ENCODE measurements around the gene FIBP.
A peak's percentile ranks its signal among the peaks of the same experiment; 100 is the strongest.

The FIBP gene

DNA sequence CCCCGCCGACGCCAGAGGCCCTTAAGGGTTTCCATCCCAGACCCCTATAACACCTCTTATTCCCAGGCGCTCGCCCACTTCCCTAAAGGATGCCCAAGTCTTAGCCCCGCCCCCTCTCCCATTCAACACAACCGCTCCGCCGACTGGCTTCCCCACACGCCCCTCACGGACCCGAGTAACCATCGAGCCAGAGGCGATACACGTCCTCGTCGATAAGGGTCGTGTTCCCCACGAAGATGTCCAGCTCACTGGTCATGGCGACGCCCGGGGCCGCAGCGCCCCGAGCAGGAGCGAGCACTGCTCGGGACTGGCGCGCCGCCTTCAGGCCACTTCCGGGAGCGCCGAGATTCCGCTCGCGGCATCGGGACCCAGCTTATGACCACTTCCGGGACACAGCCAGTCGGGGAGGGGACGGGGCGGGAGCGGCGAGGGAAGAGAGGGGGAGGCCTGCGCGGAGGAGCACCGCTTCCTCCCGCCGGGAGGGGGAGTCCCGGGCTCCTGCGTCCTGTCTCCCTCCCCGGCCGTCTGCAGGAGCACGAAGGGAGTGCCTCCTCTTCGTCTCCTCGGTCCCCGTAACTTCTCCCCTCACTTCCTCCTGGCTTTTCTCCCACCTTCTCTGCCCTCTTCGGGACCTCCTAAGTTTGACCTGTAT is at the start of gene FIBP:
FIBP (minus strand) TSS at position 309 of the 652 bp plus-strand sequence; CDS start at position 256, 53 bp downstream.
- DNase-seq (ENCODE audit: low read depth in 3 of 3): peak; percentile 86 to 94 (median 90)

DNA sequence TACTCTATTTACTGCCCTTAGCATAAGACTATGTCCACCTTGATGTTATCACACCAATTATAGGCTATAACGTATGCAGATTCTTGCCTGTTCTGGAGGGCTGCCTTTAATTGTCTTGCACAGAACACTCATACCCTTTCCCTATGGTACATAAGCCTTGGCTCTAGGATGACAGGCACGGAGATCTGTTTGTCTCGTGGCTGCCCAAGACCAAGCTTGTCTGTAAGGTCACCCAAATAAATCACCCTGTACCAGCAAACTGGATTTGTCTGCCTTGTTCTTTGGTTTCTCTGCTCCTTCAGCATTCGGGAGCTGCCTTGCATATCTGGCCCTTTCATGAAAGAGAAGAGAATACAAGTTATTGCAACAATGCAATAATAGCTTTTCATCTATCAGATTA is 49.5 kb upstream of the FIBP start:
- DNase-seq (ENCODE audit: low read depth in 3 of 3): no peak

DNA sequence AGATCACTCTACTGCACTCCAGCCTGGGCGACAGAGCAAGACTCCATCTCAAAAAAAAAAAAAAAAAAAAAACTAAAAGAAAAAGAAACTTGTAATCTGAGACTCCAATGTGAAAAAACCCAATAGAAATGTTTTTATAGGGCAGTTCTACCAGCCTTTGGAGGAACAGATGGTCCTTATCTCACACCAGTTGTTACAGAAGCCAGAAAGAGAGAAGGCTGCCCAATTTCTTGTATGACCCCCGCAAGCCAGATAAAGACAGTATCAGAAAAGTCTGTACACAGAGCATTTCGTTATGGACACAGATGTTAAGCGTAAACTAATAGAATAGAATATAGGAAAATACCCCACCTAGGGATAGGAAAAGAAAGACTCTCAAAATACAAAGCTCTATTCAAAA is 45.7 kb upstream of the FIBP start:
- no peak for DNase-seq (ENCODE audit: low read depth in 3 of 3)

DNA sequence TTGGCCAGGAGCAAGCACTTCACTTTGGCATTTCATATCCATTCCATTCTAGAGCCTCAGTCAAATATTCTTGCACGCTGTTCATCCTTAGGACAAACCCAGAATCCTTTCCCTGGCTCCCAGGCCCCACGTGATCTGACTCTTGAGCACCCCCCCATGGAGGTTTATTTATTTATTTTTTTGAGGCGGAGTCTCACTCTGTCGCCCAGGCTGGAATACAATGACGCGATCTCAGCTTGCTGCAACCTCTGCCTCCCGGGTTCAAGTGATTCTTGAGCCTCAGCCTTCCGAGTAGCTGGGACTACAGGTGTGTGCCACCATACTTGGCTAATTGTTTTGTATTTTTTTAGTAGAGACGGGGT is 44.3 kb upstream of the FIBP start:
- no peak for DNase-seq (ENCODE audit: low read depth in 3 of 3)

DNA sequence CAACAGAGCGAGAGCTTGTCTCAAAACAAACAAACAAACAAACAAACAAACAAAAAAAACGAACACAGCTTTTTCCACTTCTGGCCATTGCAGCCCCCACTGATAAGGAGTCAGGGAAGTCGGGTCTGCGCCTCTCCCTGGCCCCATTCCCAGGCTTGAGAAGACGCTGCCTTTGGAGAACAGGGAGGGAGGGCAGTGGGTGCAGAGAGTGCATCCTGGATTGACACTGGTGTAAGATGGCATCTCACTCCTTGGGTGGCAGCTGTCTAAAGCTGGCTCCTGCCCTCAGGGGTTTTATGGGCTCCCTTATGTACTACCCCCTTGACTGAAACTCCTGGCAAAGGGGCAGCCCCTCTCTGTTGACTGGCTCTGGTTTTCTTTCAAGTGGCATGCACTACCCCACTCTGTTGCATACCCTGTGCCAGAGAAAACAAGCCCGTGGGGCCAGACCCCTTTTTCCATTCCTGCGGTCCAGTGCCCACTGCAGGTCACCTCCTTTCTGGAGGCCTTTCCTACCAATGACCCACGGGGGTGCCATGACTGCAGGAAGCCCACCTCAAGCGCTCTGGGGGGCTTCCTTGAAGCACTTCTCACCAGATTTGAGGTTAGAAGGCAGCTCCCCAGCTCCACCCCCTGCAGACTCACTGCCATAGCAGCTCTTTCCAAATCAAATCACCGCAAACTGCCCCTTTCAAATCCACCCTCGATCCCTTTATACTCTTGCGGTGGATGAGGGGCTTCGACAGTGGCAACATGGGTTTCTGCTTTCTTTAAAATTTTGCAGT is 43.7 kb upstream of the FIBP start:
- DNase-seq (ENCODE audit: low read depth in 3 of 3): no peak

DNA sequence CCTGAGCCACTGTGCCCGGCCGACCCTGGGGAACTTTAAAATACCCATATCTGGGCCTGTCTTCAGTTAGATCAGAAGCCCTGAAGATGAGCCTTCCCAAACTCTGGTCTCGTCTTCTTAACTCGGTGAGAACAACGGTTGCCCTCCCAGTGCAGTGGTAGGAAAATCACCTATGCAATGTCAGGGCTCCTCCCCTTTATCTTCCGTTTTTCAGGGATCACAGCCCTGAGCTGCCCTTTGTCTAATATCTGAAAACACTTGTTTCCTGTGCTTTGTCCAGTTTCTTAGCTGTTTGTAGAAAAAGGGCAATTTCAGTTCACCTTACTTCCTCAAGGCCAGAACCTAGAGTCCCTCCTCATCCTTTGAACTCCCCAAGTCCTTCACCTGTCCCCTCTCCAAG is 40.4 kb upstream of the FIBP start:
- DNase-seq (ENCODE audit: low read depth in 3 of 3): no peak

DNA sequence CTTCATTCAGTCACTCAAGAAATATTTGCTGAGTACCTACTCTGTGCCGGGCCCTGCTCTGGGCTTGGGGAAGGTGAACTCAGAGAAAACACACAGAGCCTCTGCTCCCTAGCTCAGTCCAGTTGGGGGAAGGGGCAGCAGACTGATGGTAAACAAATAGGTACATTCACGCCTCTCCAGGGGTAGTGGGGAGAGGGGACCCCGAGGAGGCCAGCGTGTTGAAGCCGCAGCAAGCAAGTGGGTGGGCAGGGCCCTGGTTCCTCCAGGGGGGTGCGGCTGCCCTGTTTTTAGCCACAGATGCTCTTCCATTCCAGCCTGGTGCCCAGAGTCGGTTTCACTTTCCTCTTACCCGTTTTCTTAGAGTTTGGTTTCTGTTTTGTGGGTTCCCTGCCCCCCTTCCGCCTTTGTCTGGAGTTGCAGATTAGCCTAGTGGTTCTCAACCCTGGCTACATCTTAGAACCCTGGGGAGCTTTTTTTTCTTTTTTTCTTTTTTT is 39.7 kb upstream of the FIBP start:
- peak; percentile 34 to 64 (median 54) for DNase-seq (ENCODE audit: low read depth in 3 of 3)

DNA sequence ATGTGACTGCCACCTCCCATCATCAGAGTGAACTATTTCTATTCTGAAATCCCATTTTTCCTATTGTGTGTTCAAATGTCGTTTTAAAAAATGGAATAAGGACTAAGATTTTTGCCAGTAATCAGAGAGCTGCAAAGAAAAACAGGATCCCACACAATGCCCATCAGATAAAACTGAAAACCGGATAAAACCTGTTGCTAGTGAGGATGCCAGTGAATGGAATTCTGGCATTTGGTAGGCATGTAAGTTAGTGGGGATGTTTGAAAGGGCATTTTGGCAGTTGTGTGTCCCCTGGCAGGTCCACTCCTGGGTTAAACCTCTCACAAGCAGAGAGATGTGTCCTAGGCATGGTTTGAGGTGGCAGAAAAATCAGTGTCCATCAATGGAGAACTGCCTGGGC is 37.1 kb upstream of the FIBP start:
- no peak for DNase-seq (ENCODE audit: low read depth in 3 of 3)

DNA sequence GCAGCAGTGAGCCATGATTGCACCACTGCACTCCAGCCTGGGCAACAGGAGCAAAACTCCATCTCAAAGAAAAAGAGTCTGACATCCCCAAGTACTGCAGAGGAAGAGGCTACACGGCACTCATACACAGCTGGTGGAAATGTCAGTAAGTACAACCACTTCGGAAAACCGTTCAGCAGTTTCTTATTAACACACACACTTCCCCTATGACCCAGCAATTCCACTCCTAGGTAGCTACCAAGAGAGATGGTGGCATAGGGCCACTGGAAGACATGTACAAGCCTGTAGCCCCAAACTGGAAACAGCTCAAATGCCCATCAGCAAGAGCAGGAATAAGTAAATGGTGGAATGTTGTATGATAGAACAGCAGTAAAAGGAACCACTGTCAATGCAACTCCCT is 34.3 kb upstream of the FIBP start:
- DNase-seq (ENCODE audit: low read depth in 3 of 3): no peak

DNA sequence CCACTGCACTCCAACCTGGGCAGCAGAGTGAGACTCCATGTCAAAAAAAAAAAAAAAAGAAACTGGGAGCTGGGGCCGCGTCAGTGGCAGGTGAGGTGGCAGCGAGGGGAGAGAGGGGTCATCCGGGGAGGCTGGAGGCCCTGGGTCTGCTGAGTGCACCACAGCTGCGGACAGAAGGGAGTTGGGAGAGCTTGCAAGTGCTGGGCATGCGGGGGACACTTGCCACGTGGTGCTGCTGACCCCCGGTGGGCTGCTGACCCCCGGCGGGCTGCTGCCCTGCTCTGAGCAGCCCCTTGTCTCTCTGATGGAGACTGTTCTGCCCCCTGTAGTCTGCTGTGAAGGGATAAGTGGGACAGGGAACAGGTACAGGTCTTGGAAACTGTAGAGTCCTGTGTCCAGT is 33.6 kb upstream of the FIBP start:
- DNase-seq (ENCODE audit: low read depth in 3 of 3): no peak

DNA sequence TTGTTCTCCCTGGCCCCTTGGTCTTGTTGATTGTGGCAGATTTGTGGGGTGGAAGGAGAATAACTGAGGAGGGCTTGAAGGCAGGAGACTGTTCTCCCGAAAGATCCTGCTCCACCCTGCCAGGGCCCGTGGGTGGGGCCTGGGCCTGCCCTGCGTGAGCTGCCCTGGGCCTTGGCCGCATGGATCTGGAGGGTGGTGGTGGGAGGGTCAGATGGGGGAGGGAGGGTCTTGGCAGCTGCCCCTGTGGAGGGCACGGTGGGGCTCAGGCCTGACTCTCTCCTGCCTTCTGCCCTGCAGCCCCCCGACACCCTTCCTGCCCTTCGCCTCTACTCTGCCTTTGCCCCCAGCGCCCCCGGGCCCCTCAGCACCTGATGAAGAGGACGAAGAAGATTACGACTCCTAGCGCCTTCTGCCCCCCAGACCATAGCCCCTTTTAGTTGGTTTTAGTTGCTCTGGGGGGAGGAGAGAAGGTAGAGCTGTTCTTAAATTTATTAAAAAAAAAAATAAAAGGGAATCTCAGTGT is 32.8 kb upstream of the FIBP start:
- no peak for DNase-seq (ENCODE audit: low read depth in 3 of 3)

DNA sequence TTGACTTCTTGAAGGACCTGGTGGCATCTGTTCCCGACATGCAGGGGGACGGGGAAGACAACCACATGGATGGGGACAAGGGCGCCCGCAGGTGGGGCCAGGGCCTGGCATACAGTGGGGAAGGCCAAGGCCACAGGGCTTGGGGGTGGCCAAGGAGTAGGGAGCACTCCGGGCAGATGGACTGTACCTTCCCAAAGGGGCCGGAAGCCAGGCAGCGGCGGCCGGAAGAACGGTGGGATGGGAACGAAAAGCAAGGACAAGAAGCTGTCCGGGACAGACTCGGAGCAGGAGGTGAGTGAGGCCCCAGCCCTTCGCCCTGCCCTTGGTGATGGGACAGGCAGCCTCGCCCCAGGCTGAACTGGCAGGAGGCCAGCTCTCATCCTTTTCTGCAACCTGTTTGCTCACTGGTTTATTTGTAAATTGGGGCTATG is 32.1 kb upstream of the FIBP start:
- no peak for DNase-seq (ENCODE audit: low read depth in 3 of 3)

DNA sequence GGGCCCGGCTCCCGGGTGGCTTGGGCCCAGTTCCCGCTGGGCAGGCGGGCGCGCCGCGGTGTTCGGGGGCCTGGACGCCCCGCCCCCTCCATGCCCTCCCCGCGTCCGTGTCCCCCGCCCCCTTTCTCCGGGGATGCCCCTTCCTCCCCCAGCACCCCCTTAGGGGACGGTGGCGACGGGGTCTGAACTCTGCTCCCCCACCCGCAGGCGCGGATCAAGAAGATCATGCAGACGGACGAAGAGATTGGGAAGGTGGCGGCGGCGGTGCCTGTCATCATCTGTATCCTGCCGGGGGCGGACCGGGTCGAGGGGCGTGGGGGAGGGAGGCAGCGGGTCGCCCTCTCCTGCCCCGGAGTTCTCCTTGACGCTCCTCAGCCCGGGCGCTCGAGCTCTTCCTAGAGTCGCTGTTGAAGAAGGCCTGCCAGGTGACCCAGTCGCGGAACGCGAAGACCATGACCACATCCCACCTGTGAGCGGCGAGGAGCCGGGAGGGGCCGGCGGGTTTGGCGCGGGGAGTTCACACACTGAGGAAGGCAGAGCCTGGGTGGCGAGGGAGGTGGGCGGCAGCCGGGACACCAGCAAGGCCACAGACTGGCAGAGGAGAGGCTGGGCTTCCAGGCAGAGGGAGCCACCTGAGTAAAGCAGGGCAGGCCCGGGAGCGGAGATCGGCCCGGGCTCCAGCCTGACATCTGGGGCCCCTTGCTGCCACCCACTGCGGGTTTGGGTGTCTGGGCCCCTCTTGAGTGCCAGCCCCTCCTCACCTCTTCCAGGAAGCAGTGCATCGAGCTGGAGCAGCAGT is 31.5 kb upstream of the FIBP start:
- DNase-seq (ENCODE audit: low read depth in 3 of 3): peak in 2 of 3 experiments; percentile 41 to 56

DNA sequence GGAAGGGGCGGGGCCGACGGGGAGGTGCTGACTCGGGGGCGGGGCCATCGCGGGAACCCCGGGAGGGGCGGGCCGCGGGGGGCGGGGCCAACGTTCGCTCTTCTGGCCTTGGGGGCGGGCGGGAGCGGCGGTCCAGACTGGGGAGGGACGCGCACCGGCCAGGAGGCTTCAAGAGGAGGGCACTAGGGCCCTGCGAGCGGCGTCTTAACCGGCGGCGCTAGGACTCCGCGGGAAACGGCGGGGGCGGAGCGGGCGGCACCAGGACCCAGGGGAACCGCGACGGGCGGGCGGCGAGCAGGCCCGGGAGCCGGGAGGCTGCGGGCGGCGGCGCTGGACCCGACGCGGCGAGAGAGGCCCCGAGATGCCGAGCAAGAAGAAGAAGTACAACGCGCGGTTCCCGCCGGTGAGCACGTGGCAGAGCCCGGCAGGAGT is 30.9 kb upstream of the FIBP start, which contains the start of gene DRAP1:
DRAP1 (plus strand) TSS at position 286 of the 432 bp plus-strand sequence; CDS start at position 362, 76 bp downstream.
- DNase-seq (ENCODE audit: low read depth in 3 of 3): peak; percentile 99

DNA sequence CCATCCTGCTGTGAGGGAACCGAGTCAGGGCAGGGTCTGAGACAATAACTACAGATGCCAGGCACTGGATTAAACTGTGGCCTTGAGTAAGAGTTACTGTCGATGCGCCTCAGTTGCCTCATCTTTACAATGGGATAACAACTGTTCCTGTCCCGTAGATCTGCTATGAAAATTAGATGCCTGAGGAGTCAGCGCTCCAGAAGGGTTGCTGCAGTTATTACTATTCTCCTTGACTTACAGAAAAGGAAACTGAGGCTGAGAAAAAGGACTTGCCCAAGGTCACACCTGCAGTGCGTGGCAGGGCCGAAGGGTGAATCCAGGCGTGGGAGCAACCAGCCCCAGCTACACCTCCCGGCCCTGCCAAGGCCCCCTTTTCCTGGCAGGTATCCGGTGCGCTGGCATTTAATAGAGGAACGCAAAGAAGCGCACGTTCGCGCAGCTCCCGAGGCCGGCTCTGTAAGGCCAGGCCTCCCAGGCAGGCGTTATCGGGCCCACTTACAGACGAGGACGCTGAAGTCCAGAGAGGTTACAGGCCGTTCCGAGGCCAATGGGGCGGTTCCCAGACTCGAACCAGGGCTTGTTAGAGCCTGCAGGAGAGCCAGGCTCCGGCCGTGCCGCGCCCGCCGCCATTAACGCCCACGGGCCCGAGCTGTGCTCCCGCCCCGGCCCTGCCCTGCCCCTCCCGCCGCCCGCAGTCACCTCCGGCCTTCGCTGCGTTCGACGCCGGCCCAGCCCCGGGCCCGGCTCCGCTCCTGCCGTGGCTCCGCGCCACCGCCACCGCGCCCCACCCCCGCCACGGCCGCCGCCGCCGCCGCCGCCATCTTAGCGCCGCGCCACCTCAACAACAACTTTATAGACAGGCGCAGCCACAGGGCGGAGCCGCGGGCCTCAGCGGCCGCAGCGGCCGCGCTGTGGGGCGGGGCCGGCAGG is 30.2 kb upstream of the FIBP start, which contains the start of gene C11orf68:
C11orf68 (minus strand) TSS at position 852 of the 930 bp plus-strand sequence; CDS start at position 821, 31 bp downstream.
- no peak for DNase-seq (ENCODE audit: low read depth in 3 of 3)

DNA sequence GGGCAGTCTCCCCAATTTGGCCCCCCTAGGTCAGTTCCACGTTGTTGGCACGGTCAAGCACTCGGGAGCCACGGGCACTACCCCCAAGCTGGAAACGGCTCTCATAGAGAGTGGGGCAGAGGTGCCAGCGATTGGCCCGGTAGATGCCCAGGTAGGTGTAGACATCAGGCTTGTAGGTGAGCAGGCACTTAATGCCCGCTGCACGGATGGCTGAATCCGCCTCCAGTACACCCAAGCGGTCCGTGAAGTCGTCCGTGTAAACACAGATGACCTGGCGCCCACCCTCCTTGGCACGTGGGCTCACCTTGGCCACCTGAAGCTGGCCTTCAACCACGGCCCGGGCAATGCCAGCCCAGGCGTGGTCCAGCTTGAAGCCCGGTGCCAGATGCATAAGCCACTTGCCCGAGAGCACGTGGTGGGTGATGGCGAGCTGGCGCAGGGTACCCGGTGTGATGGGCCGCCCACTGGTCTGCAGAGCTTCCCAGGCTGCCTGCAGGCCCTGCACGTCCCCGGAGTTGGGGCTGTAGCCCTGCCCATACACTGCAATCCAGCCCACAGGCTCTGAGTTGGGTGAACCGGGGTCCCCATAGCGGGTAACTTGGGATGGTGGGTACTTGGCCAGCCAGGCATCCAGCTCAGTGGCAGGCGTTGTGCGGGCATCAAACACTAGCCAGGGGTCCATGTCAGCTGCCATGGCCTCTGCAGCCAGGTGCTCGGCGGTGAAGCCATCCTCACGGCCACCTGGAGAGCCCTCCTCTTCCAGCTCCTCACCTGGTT is 29.4 kb upstream of the FIBP start:
- no peak for DNase-seq (ENCODE audit: low read depth in 3 of 3)

DNA sequence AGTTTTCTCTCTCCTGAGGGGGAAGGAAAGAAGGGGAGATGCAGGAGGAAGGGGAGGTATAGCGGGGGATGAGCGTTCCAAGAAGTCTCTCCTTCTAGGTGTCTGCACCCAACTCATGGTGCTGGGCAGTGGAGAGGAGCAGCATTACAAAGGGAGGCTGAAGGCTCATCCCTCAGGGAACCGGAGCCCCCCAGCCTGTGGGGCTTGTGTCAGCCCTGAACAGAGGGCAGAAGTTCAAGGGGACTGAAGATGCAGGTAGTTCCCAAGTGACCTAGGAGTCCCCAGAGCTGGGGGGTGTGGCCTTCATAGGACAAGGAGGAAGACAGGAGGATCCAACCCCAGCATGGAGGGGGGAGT is 28.8 kb upstream of the FIBP start:
- no peak for DNase-seq (ENCODE audit: low read depth in 3 of 3)

DNA sequence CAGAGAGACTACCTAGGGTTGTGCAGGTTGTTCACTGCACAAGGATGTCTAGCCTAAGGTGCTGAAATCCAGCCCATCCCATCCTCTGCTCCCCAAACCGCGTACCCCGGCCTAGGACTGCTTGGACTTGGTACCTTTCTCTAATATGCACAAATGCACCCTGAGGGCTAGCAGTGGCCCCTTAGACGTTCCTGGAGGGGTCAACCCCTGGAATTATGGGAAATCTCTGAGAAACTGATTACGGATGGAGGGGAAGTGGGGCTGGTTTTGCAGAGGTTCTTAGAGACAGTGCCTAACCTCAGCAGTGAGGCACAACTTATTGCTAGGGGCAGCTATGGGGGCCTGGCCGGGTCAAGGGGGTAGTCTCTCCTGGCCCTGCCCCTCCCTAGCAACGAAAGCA is 28.1 kb upstream of the FIBP start:
- DNase-seq (ENCODE audit: low read depth in 3 of 3): no peak

DNA sequence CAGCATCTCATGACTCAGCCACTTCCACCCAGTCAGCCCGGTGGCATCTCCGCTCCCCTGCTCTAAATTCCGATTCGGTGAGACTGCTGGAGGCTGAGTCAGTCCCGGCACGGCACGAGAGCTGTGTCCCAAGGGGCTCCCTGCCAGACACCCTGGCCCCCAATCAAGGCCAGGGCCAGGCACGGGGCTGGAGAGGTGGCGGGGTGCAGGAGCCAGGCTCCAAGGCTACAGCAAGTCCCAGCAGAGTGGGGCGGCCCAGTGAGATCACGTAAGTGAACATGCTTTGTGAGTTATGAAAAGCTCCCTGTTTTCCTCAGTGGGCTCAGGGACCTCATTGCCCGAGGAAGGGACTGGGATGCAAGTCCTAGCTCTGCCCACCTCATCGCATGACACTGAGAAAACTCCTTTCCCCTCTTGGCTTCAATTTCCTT is 27.6 kb upstream of the FIBP start:
- DNase-seq (ENCODE audit: low read depth in 3 of 3): no peak
